Endometrium (tissue), 2 donors: ENCODE data around the gene EFNB1.

Experiments used
- FAIRE-seq: peaks from 2 replicates; lab custom pipeline; 2012; peaks lifted over from hg19 to GRCh38; lab: Jason Lieb, UNC
- donor health status: control.
- donor health status: control.

The EFNB1 gene

GRCh38 chrX:68827848-68828624, 785 bp upstream of the EFNB1 start:
- FAIRE-seq = peak; percentile 60

- no peak for FAIRE-seq
These were observed 979 bp downstream of the EFNB1 start for GRCh38 chrX:68829582-68830418.

GRCh38 chrX:68830419-68831404, 1.9 kb downstream of the EFNB1 start:
- no peak for FAIRE-seq

DNA sequence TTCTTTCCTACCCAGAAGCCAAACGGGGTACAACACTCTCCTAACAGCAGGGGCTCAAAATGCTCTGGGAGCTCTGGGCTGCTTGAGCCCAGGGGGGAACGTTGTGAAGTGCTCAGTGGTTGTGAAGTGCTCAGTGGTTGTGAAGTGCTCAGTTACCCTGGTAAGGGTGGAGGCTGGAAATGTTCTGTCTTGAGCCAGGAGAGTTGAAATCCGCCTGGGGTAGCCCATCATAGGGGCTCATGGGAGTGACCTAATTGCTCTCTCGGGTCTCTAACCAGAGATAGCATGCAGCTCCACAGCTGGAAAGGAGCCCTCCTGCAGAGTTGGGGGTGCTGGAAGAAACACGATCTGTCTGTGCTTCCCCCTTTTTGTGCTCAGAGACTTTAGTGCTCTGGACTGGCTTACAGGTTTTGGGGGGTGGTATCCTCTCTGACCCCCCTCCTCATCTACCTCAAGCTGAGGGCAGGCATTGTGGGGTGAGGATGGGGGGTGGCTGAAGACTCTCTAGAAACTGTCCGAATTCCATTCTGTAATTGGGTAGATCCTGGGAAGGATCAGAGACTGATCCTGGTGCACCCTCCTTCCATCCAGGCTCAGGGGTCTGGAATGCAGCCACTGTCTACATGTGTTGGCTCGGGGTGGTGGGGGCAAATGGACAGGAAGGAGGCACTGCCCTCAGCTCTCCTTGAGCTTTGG, 2.7 kb downstream of the EFNB1 start:
- FAIRE-seq = no peak

GRCh38 chrX:68832101-68832416, 3.2 kb downstream of the EFNB1 start:
- no peak for FAIRE-seq

GRCh38 chrX:68832516-68833447, 4.0 kb downstream of the EFNB1 start:
- no peak for FAIRE-seq

DNA sequence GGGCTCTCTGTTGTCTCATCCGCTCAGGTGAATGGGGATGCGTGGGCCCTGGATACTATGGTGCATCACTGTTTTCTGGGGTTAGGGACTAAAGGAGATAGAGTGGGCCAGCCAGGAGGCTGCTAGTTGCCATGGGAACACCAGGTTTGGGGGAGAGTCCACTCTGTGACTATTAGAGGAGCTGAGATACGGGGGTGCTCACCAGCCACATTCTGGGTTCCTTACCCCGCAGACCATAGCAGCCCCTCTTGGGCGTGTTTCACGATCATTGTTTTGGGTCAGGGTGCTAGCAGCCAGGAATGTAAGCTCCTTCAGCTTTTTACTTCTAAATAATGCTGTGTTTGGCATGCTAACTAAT, 4.6 kb downstream of the EFNB1 start:
- no peak for FAIRE-seq

- no peak for FAIRE-seq
These were observed 5.1 kb downstream of the EFNB1 start for GRCh38 chrX:68833855-68834331.

- FAIRE-seq = no peak
These were observed 5.7 kb downstream of the EFNB1 start for GRCh38 chrX:68834371-68835103.

- FAIRE-seq = no peak
These were observed 6.3 kb downstream of the EFNB1 start for GRCh38 chrX:68835104-68835442.

GRCh38 chrX:68835468-68835867, 6.6 kb downstream of the EFNB1 start:
- FAIRE-seq = no peak

DNA sequence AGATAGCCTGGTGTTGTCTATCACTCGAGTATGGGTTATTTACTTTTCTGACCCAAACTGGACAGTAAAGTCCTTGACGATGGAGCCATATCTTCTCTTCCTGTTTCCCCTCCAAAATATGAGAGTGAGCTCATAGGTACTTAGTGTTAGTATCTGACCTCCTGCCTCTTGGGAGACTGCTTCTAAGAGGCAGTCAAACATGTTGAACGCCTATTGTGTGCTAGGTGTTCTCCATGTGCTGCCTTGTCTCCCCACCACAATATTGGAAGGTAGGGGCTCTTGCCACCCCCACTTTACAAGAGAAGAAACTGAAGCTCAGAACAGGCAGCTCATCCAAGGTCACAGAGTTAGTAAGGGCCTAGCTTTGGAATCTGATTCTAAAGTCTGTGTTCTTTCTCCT, 8.3 kb downstream of the EFNB1 start:
- no peak for FAIRE-seq

DNA sequence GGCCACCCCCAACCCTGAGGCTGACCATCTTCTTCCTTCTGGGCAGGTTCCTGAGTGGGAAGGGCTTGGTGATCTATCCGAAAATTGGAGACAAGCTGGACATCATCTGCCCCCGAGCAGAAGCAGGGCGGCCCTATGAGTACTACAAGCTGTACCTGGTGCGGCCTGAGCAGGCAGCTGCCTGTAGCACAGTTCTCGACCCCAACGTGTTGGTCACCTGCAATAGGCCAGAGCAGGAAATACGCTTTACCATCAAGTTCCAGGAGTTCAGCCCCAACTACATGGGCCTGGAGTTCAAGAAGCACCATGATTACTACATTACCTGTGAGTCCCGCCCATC, 9.7 kb downstream of the EFNB1 start:
- FAIRE-seq = no peak

- FAIRE-seq = no peak
These were observed 10.9 kb downstream of the EFNB1 start for GRCh38 chrX:68839771-68840170.

GRCh38 chrX:68840256-68840655, 11.4 kb downstream of the EFNB1 start:
- no peak for FAIRE-seq

DNA sequence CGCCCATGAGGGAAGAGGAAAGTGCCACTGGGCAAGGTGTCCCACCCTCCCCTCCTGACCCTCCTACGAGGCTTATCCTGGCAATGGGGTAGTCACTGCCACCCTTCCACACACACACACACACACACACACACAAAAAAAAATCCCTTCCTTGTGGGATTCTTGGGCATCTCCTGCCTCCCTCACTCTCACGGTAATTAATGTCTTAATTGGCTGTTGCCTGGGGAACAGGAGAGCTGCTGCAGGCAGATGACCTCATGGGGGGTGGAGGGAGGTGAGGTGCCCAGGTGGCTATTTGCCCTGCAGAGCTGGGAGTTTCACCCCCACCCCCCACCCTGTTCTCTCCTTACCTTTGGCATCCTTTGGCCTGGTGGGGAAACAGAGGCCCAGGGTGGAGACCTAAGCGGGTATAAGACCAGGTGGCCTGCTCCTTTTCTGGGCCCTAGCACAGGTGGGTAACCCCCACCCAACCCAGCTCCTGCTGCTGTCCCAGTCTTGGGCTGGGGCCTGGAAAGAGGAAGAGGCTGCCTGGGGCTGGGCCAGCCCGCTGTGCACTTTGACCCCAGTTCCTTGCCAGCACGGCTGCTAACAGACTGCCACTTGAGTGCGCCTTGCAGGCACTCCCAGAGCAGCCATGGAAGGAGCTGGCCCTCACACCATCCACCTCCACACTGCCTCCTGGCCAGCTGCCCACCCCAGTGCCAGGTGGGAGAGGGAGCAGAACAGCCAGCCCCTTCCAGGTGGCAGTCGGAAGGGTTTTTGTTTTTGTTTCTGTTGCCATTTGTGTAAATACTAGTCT, 12.6 kb downstream of the EFNB1 start:
- FAIRE-seq = no peak

GRCh38 chrX:68842351-68842750, 13.5 kb downstream of the EFNB1 start:
- FAIRE-seq = no peak

DNA sequence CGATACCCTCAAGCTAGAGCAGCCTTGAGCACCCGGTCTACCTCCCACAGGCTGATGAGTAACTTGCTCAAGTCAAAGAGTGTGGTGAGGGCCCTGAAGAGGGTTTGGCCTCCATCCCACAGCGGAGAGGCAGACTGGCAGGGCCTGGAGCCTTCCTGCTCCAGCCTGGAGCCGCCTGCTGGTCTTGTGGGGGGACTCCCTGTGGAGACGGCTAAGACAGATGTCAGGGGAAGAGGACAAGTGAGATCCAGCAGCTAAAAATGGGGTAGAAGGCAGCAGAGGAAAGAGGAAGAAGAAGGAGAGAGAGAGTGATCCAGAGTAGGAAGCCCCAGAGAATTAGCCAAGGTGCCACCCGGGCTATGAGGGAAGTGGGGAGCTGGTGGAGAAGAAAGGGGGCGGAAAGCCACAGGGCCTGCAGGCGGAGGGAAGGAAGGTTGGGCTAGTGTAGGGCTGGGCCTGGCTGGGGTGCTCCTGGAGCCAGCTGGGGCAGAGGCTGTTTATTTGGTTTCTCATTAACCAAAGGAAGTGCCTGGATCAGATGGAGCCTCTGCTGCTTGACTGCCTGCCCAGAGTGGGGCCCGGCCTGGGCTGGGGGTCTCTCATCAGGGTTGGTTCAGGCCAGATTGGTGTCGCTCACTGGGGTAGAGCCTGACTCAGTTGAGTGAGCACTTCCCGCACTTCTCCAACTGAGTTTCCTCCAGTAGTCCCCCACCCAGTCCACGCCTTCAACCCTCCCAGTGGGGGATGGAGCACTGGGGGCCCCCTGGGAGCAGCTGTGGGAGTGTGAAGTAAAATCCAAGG, 14.2 kb downstream of the EFNB1 start:
- no peak for FAIRE-seq
